Airway epithelial cell (primary cell): Measurements from ENCODE around the gene FBXO15. TPM values are rescaled to one million over a fixed set of nuclear protein-coding genes. Genes with fewer than 3 reads are reported as not detected.

ENCODE experiments used
- total RNA-seq: library from RNA; depleted of rRNA; stranded (reverse); fragments of >200 nt; gene quantifications from 2 replicates; pipeline ENCODE4 v1.2.3, GENCODE V29; 2015

FBXO15 gene
- 1.1 TPM in 1 of 2 replicates, not detected in the other for total RNA-seq

GRCh38 chr18:74147779-74148542 is at the start of gene FBXO15, which contains the start of gene TIMM21:
TSS of gene FBXO15 (minus strand) at chr18:74147834. CDS start at chr18:74147785, 49 bp downstream.
TSS of gene TIMM21 (plus strand) at chr18:74148523. CDS start at chr18:74148809, 286 bp downstream.

Other genes starting within 250 kb of the FBXO15 start
- gene TIMM21, start 689 bp upstream of the FBXO15 start, total RNA-seq, result 30.2 and 44.2 TPM in 2 replicates
- 155 TPM in 2 replicates for gene CYB5A, start 144.1 kb upstream of the FBXO15 start, total RNA-seq
- not detected in 2 replicates for gene C18orf63, start 168.0 kb upstream of the FBXO15 start, total RNA-seq